Embryonic facial prominence (tissue), 1 donor: ENCODE measurements around the gene KIF17.
"Not testable (repeated sequence)": the region's sequence is repeated elsewhere in the genome, so short reads cannot be mapped to it uniquely, and the experiment has no call there.

Source experiments
- DNase-seq: peaks from one replicate; pipeline ENCODE4 v3.0.0-alpha.2; 2016; ENCODE audit errors: extremely low spot score

Gene KIF17

GRCh38 chr1:20691872-20692271 is 25.9 kb downstream of the KIF17 start:
- DNase-seq: no peak

GRCh38 chr1:20689645-20690056 is 28.2 kb downstream of the KIF17 start:
- DNase-seq: no peak

GRCh38 chr1:20686883-20687725 is 30.7 kb downstream of the KIF17 start:
- DNase-seq: no peak

GRCh38 chr1:20685741-20686140 is 32.1 kb downstream of the KIF17 start:
- no peak for DNase-seq

GRCh38 chr1:20685099-20685662 is 32.6 kb downstream of the KIF17 start:
- no peak for DNase-seq

GRCh38 chr1:20684651-20685050 is 33.2 kb downstream of the KIF17 start:
- DNase-seq: no peak

GRCh38 chr1:20684050-20684620 is 33.7 kb downstream of the KIF17 start:
- DNase-seq: no peak

GRCh38 chr1:20683614-20684013 is 34.2 kb downstream of the KIF17 start:
- no peak for DNase-seq

GRCh38 chr1:20682571-20683236 is 35.1 kb downstream of the KIF17 start:
- no peak for DNase-seq

GRCh38 chr1:20681999-20682398 is 35.8 kb downstream of the KIF17 start:
- DNase-seq: no peak

GRCh38 chr1:20680269-20680668 is 37.5 kb downstream of the KIF17 start:
- no peak for DNase-seq

- DNase-seq: no peak
These were observed 39.2 kb downstream of the KIF17 start for GRCh38 chr1:20678599-20678998.

- DNase-seq: not testable (repeated sequence)
These were observed 44.2 kb downstream of the KIF17 start for GRCh38 chr1:20673626-20674025.

GRCh38 chr1:20672265-20672632 is 45.6 kb downstream of the KIF17 start:
- DNase-seq: no peak

- no peak for DNase-seq
These were observed 46.9 kb downstream of the KIF17 start for GRCh38 chr1:20670936-20671335.

- no peak for DNase-seq
These were observed 49.2 kb downstream of the KIF17 start for GRCh38 chr1:20668581-20668980.

GRCh38 chr1:20666804-20667203 is 51.0 kb downstream of the KIF17 start:
- DNase-seq: no peak

- DNase-seq: no peak
These were observed 51.7 kb downstream of the KIF17 start for GRCh38 chr1:20666146-20666545.

- DNase-seq: no peak
These were observed 52.1 kb downstream of the KIF17 start for GRCh38 chr1:20665726-20666125.

- no peak for DNase-seq
These were observed 53.7 kb downstream of the KIF17 start for GRCh38 chr1:20663969-20664715.

- DNase-seq: no peak
These were observed 54.4 kb downstream of the KIF17 start for GRCh38 chr1:20663365-20663764.

GRCh38 chr1:20662110-20662475 is 55.7 kb downstream of the KIF17 start:
- DNase-seq: no peak
